ENCODE results near the gene DHH. TPM values are rescaled to one million over a fixed set of nuclear protein-coding genes. Genes with fewer than 3 reads are reported as not detected.
"Not testable (repeated sequence)": the region's sequence is repeated elsewhere in the genome, so short reads cannot be mapped to it uniquely, and the experiment has no call there.

DHH gene
- total and polyA plus RNA-seq, 10 of the 15 experiments (the other 5 are each of a cell fraction or from before 2014, with no cell fraction given), result 0.01 TPM; not detected in 9

- H3K36me3 ChIP-seq (ENCODE audit: control insufficient read depth in 2 of 2, insufficient read depth in 2 of 2, low read length in 1 of 2); ATAC-seq; H3K4me1 ChIP-seq (ENCODE audit: control insufficient read depth, insufficient read depth, low read length); DNase-seq (ENCODE audit: low read depth, low spot score); BruUV-seq (replicated peaks); H3K27me3 ChIP-seq (replicated peaks in 1 of 2; ENCODE audit: control insufficient read depth in 2 of 2, insufficient read depth in 2 of 2, low read length in 1 of 2); H2AFZ ChIP-seq (ENCODE audit: control insufficient read depth, low read depth, low read length); H4K20me1 ChIP-seq (ENCODE audit: control insufficient read depth, insufficient read depth); H3K4me3 ChIP-seq; intact Hi-C loops (cut with micrococcal nuclease; ENCODE audit: unreplicated experiment); FAIRE-seq; CTCF ChIA-PET; H3K9me3 ChIP-seq (replicated peaks; ENCODE audit: control insufficient read depth, insufficient read depth, low read length); H3K27ac ChIP-seq (ENCODE audit: control insufficient read depth, insufficient read depth); H3K4me2 ChIP-seq (ENCODE audit: control insufficient read depth, insufficient read depth); H3K9ac ChIP-seq (ENCODE audit: control insufficient read depth, insufficient read depth, low read length); in situ Hi-C loops (cut with MboI): not testable (repeated sequence)
- RAD21 ChIA-PET (ENCODE audit: unreplicated experiment), result interaction anchor here (0.7 kb wide), 1 partner anchor 140 kb away, joined by 4 read pairs; no protein-coding TSS in a partner anchor
- SMC1A ChIA-PET (ENCODE audit: uncharacterized antibody, unreplicated experiment), result interaction anchor here (0.6 to 1.3 kb wide), 5 partner anchors 9 to 147 kb away, joined by 3 to 4 read pairs (median 3); no protein-coding TSS in a partner anchor
- WGBS (ENCODE audit: insufficient coverage, insufficient replicate concordance, low lambda C conversion rate, missing lambda C conversion rate), result 96% methylated on average over 3 of the region's 3 CpGs
- H3K79me2 ChIP-seq (ENCODE audit: control insufficient read depth, insufficient read depth, low read length), result peaks cover 20% of the 10 kb centered on the region
- POLR2A ChIA-PET, result interaction anchor here (0.6 to 1.3 kb wide), 2 partner anchors 67 to 240 kb away, joined by 3 read pairs; partner anchors contain the start of gene RHEBL1
Observed at GRCh38 chr12:49136997-49137396, 42.4 kb upstream of the DHH start.

GRCh38 chr12:49133590-49133989 lies 39.0 kb upstream of the DHH start:
- Histone ChIP-seq H4K20me1 (ENCODE audit: control insufficient read depth, insufficient read depth) (no peaks in the 10 kb centered on the region), H3K4me3 (peak overlapping the region; percentile 70), H3K36me3 (ENCODE audit: control insufficient read depth in 2 of 2, insufficient read depth in 2 of 2, low read length in 1 of 2) (peaks cover 3 to 11% of the 10 kb centered on the region in 2 experiments)

More at GRCh38 chr12:49133590-49133989, 39.0 kb upstream of the DHH start:
- POLR2A ChIA-PET, result interaction anchor here (1.0 to 4.7 kb wide), 10 partner anchors 9 to 236 kb away, joined by 3 to 48 read pairs (median 4); partner anchors contain the start of genes KMT2D and LMBR1L
- RAD21 ChIA-PET (ENCODE audit: unreplicated experiment), result interaction anchor here (0.7 to 2.6 kb wide), 3 partner anchors 24 to 54 kb away, joined by 3 to 18 read pairs (median 3); partner anchors contain the start of gene LMBR1L
- Histone ChIP-seq H3K9ac (ENCODE audit: control insufficient read depth, insufficient read depth, low read length) (peak overlapping the region; percentile 63), H3K9me3 (replicated peaks; ENCODE audit: control insufficient read depth, insufficient read depth, low read length) (no peaks in the 10 kb centered on the region), H3K4me1 (ENCODE audit: control insufficient read depth, insufficient read depth, low read length) (peaks cover 13% of the 10 kb centered on the region), H2AFZ (ENCODE audit: control insufficient read depth, low read depth, low read length) (no peak overlapping the region; the same call in 1 of the 2 replicates), H3K79me2 (ENCODE audit: control insufficient read depth, insufficient read depth, low read length) (peaks cover 49% of the 10 kb centered on the region), H3K27me3 (replicated peaks in 1 of 2; ENCODE audit: control insufficient read depth in 2 of 2, insufficient read depth in 2 of 2, low read length in 1 of 2) (no peaks in the 10 kb centered on the region), H3K4me2 (ENCODE audit: control insufficient read depth, insufficient read depth) (peak overlapping the region; percentile 92), H3K27ac (ENCODE audit: control insufficient read depth, insufficient read depth) (peak overlapping the region; percentile 98; the same call in 1 of the 2 replicates)
- DNase-seq (ENCODE audit: low read depth, low spot score), result no peak
- in situ Hi-C loops (cut with MboI) (no loop called here), intact Hi-C loops (cut with micrococcal nuclease; ENCODE audit: unreplicated experiment) (no loop called here)
- peak; percentile 66; the same call in 1 of the 2 replicates for TF ChIP-seq ZBTB33 (IDR thresholded peaks at IDR 0.05)
- TF ChIP-seq EZH2 (IDR thresholded peaks at IDR 0.05; ENCODE audit: borderline replicate concordance, control insufficient read depth, low read depth, low read length), result no peak
- no peak for TF ChIP-seq STAT3 (IDR thresholded peaks at IDR 0.05; ENCODE audit: low read depth, low read length)
- no peak for TF ChIP-seq ATF7 (IDR thresholded peaks at IDR 0.05; ENCODE audit: low read depth)
- TF ChIP-seq ZNF622 (IDR thresholded peaks at IDR 0.05), result no peak
- TF ChIP-seq MYC (IDR thresholded peaks at IDR 0.05; ENCODE audit: insufficient read depth, insufficient read length, insufficient replicate concordance, low read length, severe bottlenecking), result no peak
- no peak for TF ChIP-seq CUX1 (IDR thresholded peaks at IDR 0.05; ENCODE audit: insufficient replicate concordance, low read depth, low read length)
- WGBS (ENCODE audit: insufficient coverage, insufficient replicate concordance, low lambda C conversion rate, missing lambda C conversion rate), result 95% methylated on average over 10 of the region's 10 CpGs
- no peak for ATAC-seq
- CTCF ChIA-PET, result interaction anchor here (0.9 to 4.9 kb wide), 8 partner anchors 36 to 155 kb away, joined by 3 to 48 read pairs (median 9); partner anchors contain the start of genes DHH and RHEBL1
- BruUV-seq (replicated peaks), result no TSS peak
- SMC1A ChIA-PET (ENCODE audit: uncharacterized antibody, unreplicated experiment), result interaction anchor here (0.9 to 4.1 kb wide), 6 partner anchors 8 to 131 kb away, joined by 3 to 12 read pairs (median 4); partner anchors contain the start of gene RHEBL1
- no peak for FAIRE-seq
